Mesenchymal stem cell (in vitro differentiated cells and primary cell): ENCODE measurements around the gene MEF2C.

Experiments used
- DNase-seq: peaks from one replicate; pipeline ENCODE4 v3.0.0-alpha.2; 2013
- H2AFZ ChIP-seq: one replicate; pipeline ENCODE4 v1.6.1; 2013; ENCODE audit warnings: low read depth, mild to moderate bottlenecking, control low read depth, inconsistent platforms, low read length, moderate library complexity
- H2AK5ac ChIP-seq: 2 replicates; pipeline ENCODE4 v1.6.1; 2013; ENCODE audit warnings: low read length, moderate library complexity, mild to moderate bottlenecking, inconsistent platforms; ENCODE audit not compliant: severe bottlenecking
- H2BK120ac ChIP-seq: one replicate; pipeline ENCODE4 v1.6.1; 2013; ENCODE audit warnings: low read depth, mild to moderate bottlenecking, inconsistent platforms, low read length, moderate library complexity
- H2BK12ac ChIP-seq, 2 experiments: one replicate each; pipeline ENCODE4 v1.6.1; 2013; ENCODE audit warnings: inconsistent platforms in 2 of 2, low read length in 2 of 2, mild to moderate bottlenecking in 2 of 2, moderate library complexity in 2 of 2, control low read depth in 1 of 2
- H2BK15ac ChIP-seq: one replicate; pipeline ENCODE4 v1.6.1; 2013; ENCODE audit warnings: mild to moderate bottlenecking, low read depth, inconsistent platforms; ENCODE audit not compliant: poor library complexity, severe bottlenecking
- H2BK5ac ChIP-seq: 2 replicates; pipeline ENCODE4 v1.6.1; 2013; ENCODE audit warnings: low read depth, mild to moderate bottlenecking, low read length, control low read depth, inconsistent platforms; ENCODE audit not compliant: poor library complexity, severe bottlenecking
- H3K14ac ChIP-seq, 2 experiments: one replicate each; pipeline ENCODE4 v1.6.1; 2013; ENCODE audit warnings: inconsistent platforms in 2 of 2, low read length in 2 of 2, control low read depth in 1 of 2, mild to moderate bottlenecking in 1 of 2, moderate library complexity in 1 of 2
- H3K18ac ChIP-seq, 2 experiments: one replicate each; pipeline ENCODE4 v1.6.1; 2013; ENCODE audit warnings: inconsistent platforms in 2 of 2, low read length in 2 of 2, control low read depth in 1 of 2, low read depth in 1 of 2, mild to moderate bottlenecking in 1 of 2
- H3K23ac ChIP-seq, 2 experiments: one replicate each; pipeline ENCODE4 v1.6.1; 2013; ENCODE audit warnings: inconsistent platforms in 2 of 2, low read length in 2 of 2, mild to moderate bottlenecking in 2 of 2, moderate library complexity in 2 of 2, control low read depth in 1 of 2
- H3K27ac ChIP-seq: 2 replicates; pipeline ENCODE4 v1.5.1; 2013; ENCODE audit warnings: mild to moderate bottlenecking, moderate library complexity, low read length, control low read depth, inconsistent platforms; ENCODE audit not compliant: poor library complexity, severe bottlenecking
- H3K27me3 ChIP-seq, 2 experiments: 2 replicates each; pipeline versions ENCODE4 v1.6.1 to v1.7.0; 2013; ENCODE audit warnings: low read length in 2 of 2, mild to moderate bottlenecking in 2 of 2, moderate library complexity in 2 of 2, control low read depth in 1 of 2, inconsistent platforms in 1 of 2; ENCODE audit not compliant: control insufficient read depth in 1 of 2, insufficient read depth in 1 of 2
- H3K36me3 ChIP-seq, 2 experiments: 2 replicates each; pipeline versions ENCODE4 v1.6.1 to v1.7.0; 2013; ENCODE audit warnings: low read length in 2 of 2, control low read depth in 1 of 2, inconsistent platforms in 1 of 2, low read depth in 1 of 2, mild to moderate bottlenecking in 1 of 2; ENCODE audit not compliant: insufficient read depth in 2 of 2, control insufficient read depth in 1 of 2
- H3K4ac ChIP-seq, 2 experiments: one replicate each; pipeline ENCODE4 v1.6.1; 2013; ENCODE audit warnings: inconsistent platforms in 2 of 2, low read length in 2 of 2, mild to moderate bottlenecking in 2 of 2, moderate library complexity in 2 of 2, control low read depth in 1 of 2, low read depth in 1 of 2
- H3K4me1 ChIP-seq: 2 replicates; pipeline ENCODE4 v1.6.1; 2013; ENCODE audit warnings: low read depth, low read length, control low read depth; ENCODE audit not compliant: control insufficient read depth, insufficient read depth
- H3K4me2 ChIP-seq: 2 replicates; pipeline ENCODE4 v1.6.1; 2013; ENCODE audit warnings: low read length, mild to moderate bottlenecking, inconsistent platforms; ENCODE audit not compliant: poor library complexity, severe bottlenecking
- H3K4me3 ChIP-seq, 2 experiments: 2 replicates each; pipeline versions ENCODE4 v1.5.1 to v1.7.0; 2013; ENCODE audit warnings: low read length in 2 of 2, mild to moderate bottlenecking in 2 of 2, control low read depth in 1 of 2, low read depth in 1 of 2; ENCODE audit not compliant: insufficient read depth in 1 of 2
- H3K79me1 ChIP-seq: replicated peaks from 2 replicates; pipeline ENCODE4 v1.6.1; 2013; ENCODE audit warnings: mild to moderate bottlenecking, control low read depth, low read length, inconsistent platforms; ENCODE audit not compliant: poor library complexity, severe bottlenecking
- H3K9ac ChIP-seq: 2 replicates; pipeline ENCODE4 v1.7.0; 2013; ENCODE audit warnings: mild to moderate bottlenecking, low read length, moderate library complexity
- H3K9me3 ChIP-seq: 2 replicates; pipeline ENCODE4 v1.7.0; 2013; ENCODE audit warnings: mild to moderate bottlenecking, low read length; ENCODE audit not compliant: control insufficient read depth
- H4K8ac ChIP-seq: one replicate; pipeline ENCODE4 v1.6.1; 2013; ENCODE audit warnings: inconsistent platforms, mild to moderate bottlenecking, low read length, moderate library complexity
- H4K91ac ChIP-seq: one replicate; pipeline ENCODE4 v1.6.1; 2013; ENCODE audit warnings: mild to moderate bottlenecking, low read length, inconsistent platforms
- WGBS: methylation state at CpG from one replicate; pipeline ENCODE4 v1.1.7; 2013; ENCODE audit warnings: mixed read lengths; 5-methylcytosine and 5-hydroxymethylcytosine counted together

The MEF2C gene

DNA sequence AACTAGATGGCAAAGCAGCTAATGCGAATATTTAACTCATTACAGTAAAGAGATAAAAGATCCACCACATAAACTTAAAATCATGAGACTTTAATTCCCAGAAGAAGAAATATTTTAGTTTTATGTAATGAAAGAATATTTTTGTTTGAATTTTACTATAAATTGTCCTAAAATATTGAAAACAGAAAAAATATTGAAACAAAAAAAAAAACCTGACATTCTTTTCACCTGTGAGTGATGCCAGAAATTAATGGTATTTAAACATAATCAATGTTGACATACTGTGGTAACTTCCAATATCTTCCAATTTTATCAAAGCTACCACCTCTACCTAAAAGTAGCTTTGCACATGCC lies 153.2 kb downstream of the MEF2C start:
- Histone ChIP-seq H3K4me3 (no peak overlapping the region), H4K8ac (no peak overlapping the region), H3K23ac (no peak overlapping the region), H3K4ac (no peak overlapping the region), H3K9ac (no peak overlapping the region), H3K18ac (no peak overlapping the region), H3K14ac (no peak overlapping the region), H2AFZ (no peak overlapping the region), H4K91ac (no peak overlapping the region), H2BK15ac (no peak overlapping the region), H3K27me3 (no peaks in the 10 kb centered on the region), H2AK5ac (no peak overlapping the region), H3K36me3 (no peaks in the 10 kb centered on the region), H3K79me1 (no peaks in the 10 kb centered on the region), H3K27ac (no peak overlapping the region), H3K4me2 (no peak overlapping the region), H3K4me1 (no peaks in the 10 kb centered on the region), H2BK12ac (no peak overlapping the region), H2BK120ac (no peak overlapping the region), H3K9me3 (no peaks in the 10 kb centered on the region), H2BK5ac (no peak overlapping the region)
- no peak for DNase-seq
- WGBS = no CpG with 5 or more reads among the region's 1 CpG

DNA sequence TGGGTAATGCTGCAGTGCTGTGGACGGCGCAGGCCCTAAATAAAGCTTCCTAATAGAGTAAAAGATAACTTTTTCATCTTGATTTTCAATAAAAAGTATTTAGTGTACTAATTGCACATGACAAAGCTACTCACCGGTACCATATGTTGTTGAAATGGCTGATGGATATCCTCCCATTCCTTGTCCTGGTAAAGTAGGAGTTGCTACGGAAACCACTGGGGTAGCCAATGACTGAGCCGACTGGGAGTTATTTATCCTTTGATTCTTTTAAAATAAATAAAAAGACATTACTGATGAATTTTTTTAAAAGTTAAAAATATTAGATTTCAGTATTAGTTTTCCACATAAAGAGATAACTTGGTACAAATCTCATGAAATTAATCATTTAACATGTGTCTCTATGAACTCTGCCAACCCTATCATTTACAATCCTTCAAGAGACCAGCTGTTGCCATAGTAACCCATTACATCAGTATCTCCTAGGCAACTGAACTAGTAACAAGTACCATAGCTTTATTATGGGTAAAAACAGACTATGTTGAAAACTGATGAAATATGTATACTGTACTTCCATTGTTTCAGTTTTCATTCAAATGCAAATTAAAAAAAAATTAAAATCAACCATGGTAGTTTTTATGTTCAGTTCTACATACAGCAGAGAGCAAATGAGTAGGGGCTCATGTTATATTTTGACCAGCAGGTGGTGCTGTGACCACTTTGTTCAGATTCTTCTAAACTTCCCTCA lies 153.7 kb downstream of the MEF2C start:
- Histone ChIP-seq H3K18ac (no peak overlapping the region), H3K4me3 (no peak overlapping the region), H3K4me2 (no peak overlapping the region), H3K36me3 (no peaks in the 10 kb centered on the region), H3K27me3 (no peaks in the 10 kb centered on the region), H3K4ac (no peak overlapping the region), H4K91ac (no peak overlapping the region), H3K9me3 (no peaks in the 10 kb centered on the region), H3K27ac (no peak overlapping the region), H3K4me1 (no peaks in the 10 kb centered on the region), H4K8ac (no peak overlapping the region), H2BK5ac (no peak overlapping the region), H2AK5ac (no peak overlapping the region), H2BK12ac (no peak overlapping the region), H2AFZ (no peak overlapping the region), H2BK120ac (no peak overlapping the region), H3K14ac (no peak overlapping the region), H3K79me1 (no peaks in the 10 kb centered on the region), H3K9ac (peak overlapping the region; percentile 7), H2BK15ac (no peak overlapping the region), H3K23ac (no peak overlapping the region)
- peak; percentile 78 for DNase-seq
- WGBS = 60% methylated on average over 1 of the region's 5 CpGs

DNA sequence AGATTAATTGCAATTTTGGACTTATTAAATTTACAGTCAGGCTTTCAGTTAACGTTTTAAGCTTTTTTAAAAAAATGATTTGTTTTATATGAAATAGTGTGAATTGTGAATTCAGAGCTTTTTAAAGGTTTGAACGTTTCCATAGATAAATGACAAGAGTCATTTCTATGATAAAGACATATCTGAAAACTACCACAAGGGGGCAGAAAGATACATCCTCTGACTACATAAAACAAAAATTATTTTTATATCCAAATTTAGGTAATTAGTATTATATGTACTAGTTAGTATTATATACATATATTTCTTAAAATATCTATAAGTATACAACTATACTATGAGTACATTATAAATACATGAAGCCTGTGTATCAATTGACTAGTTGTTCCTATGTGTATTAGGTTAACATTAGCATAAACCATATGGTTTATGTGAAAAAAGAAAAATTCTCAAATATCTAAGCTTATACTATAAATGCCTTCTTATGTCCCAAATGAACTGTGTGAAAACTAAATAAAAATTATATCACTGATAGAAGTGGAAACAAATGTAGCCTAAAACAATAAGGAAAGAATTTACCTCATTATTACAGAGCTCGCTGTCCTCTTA lies 155.2 kb downstream of the MEF2C start:
- H2AK5ac ChIP-seq = no peak overlapping the region
- H3K9me3 ChIP-seq = no peaks in the 10 kb centered on the region
- peak; percentile 42 for DNase-seq
- H4K91ac ChIP-seq = no peak overlapping the region
- H3K18ac ChIP-seq = no peak overlapping the region
- no peak overlapping the region for H2BK12ac ChIP-seq
- no peak overlapping the region for H2AFZ ChIP-seq
- H4K8ac ChIP-seq = no peak overlapping the region
- no peaks in the 10 kb centered on the region for H3K79me1 ChIP-seq
- no peak overlapping the region for H3K9ac ChIP-seq
- H3K36me3 ChIP-seq = no peaks in the 10 kb centered on the region
- no peak overlapping the region for H3K4ac ChIP-seq
- no peak overlapping the region for H3K27ac ChIP-seq
- no peak overlapping the region for H2BK15ac ChIP-seq
- H3K4me3 ChIP-seq = no peak overlapping the region
- H3K4me1 ChIP-seq = no peaks in the 10 kb centered on the region
- WGBS = 0% methylated on average over 1 of the region's 3 CpGs
- no peak overlapping the region for H2BK5ac ChIP-seq
- H3K27me3 ChIP-seq = no peaks in the 10 kb centered on the region
- no peak overlapping the region for H3K4me2 ChIP-seq
- H3K14ac ChIP-seq = no peak overlapping the region
- no peak overlapping the region for H3K23ac ChIP-seq
- no peak overlapping the region for H2BK120ac ChIP-seq

DNA sequence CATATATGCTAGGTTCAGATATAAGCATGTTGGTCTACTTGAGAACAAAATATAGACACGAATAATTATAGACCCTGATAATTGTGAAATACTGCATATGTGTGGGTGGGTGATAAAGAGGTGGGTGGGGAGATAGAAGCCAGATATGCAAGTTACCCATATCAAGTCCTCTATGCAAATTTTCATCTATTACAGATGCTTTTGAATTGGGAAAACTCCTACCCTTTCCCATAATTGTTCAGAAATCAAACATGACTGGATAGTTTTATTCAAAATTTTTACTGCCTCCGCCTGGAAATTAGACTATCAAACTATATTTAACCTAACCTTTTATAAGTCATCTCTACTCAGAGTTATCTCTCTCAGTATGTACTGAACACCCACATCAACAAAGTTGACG lies 157.5 kb downstream of the MEF2C start:
- 97% methylated on average over 2 of the region's 3 CpGs for WGBS
- Histone ChIP-seq H3K9ac (no peak overlapping the region), H2AFZ (no peak overlapping the region), H2BK12ac (no peak overlapping the region), H3K18ac (no peak overlapping the region), H3K23ac (no peak overlapping the region), H3K4me2 (no peak overlapping the region), H3K4ac (no peak overlapping the region), H3K9me3 (no peaks in the 10 kb centered on the region), H3K36me3 (no peaks in the 10 kb centered on the region), H2AK5ac (no peak overlapping the region), H3K4me1 (no peaks in the 10 kb centered on the region), H3K14ac (no peak overlapping the region), H3K79me1 (no peaks in the 10 kb centered on the region), H2BK5ac (no peak overlapping the region), H4K91ac (no peak overlapping the region), H2BK15ac (no peak overlapping the region), H3K4me3 (no peak overlapping the region), H3K27me3 (no peaks in the 10 kb centered on the region), H4K8ac (no peak overlapping the region), H3K27ac (no peak overlapping the region), H2BK120ac (no peak overlapping the region)
- DNase-seq = no peak
